Loucy (cell line): ENCODE data around the gene TOR1AIP2.

Experiments used
- EZH2phosphoT487 ChIP-seq: fragments of 200-600 bp; IDR thresholded peaks from 2 replicates; pipeline ENCODE4 v1.6.1; 2018; ENCODE audit warnings: antibody characterized with exemption, mild to moderate bottlenecking, moderate library complexity, borderline replicate concordance
- TF ChIP-seq, protein P1 (sequence below): fragments of 200-600 bp; sonication (generic); conservative IDR thresholded peaks from 2 replicates; pipeline ENCODE4 v1.5.1; 2014; ENCODE audit warnings: mild to moderate bottlenecking, antibody characterized with exemption, low read length

DNA sequence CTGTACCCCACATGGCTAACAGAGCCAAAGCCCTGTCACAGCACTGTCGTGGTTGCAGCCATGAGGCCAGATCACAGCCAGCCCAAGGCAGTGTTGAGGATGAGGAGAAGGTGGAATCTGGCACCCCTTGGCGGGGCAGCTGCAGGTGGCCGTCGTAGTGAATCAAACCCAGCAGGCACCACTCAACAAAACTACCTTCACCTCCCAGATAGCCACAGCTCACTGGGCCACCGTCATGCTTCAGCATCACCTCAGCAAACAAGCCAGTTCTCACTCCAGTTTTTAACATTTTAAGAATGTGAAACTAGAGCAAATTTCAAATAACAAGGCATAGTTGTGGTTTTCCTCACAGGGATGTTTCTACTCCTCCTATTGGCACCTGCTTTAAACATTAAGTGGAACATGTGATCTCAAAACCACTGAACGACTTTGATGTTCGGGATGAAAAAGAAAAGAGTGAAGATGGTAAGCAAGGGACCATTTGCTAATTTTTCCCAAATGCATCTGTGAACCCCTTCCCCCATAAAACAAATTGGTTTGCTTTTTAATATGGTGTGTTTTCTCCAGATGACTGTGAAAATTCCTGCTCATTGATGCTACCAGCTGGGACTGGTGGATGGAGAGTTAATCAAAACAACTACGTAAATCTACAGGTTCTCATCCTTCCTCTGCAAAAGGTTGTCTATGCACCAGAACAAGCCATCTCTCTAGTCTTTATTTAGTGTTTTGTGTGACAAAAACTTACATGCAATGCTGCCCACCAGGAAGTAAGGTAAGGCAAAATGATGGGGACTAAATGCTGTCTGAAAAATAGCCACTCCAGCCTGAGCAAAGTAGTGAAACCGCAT lies 45.5 kb downstream of the TOR1AIP2 start:
- TF ChIP-seq EZH2phosphoT487: no peak
- TF ChIP-seq, protein P1, sequence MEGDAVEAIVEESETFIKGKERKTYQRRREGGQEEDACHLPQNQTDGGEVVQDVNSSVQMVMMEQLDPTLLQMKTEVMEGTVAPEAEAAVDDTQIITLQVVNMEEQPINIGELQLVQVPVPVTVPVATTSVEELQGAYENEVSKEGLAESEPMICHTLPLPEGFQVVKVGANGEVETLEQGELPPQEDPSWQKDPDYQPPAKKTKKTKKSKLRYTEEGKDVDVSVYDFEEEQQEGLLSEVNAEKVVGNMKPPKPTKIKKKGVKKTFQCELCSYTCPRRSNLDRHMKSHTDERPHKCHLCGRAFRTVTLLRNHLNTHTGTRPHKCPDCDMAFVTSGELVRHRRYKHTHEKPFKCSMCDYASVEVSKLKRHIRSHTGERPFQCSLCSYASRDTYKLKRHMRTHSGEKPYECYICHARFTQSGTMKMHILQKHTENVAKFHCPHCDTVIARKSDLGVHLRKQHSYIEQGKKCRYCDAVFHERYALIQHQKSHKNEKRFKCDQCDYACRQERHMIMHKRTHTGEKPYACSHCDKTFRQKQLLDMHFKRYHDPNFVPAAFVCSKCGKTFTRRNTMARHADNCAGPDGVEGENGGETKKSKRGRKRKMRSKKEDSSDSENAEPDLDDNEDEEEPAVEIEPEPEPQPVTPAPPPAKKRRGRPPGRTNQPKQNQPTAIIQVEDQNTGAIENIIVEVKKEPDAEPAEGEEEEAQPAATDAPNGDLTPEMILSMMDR: no peak
